Astrocyte (in vitro differentiated cells and primary cell): ENCODE measurements around the gene BNIP2. TPM values are rescaled to one million over a fixed set of nuclear protein-coding genes. Genes with fewer than 3 reads are reported as not detected.

Experiments used
- DNase-seq: peaks from one replicate; pipeline ENCODE4 v3.0.0-alpha.2; 2010; ENCODE audit warnings: low read depth
- FAIRE-seq: peaks from 2 replicates; lab custom pipeline; 2011; peaks lifted over from hg19 to GRCh38; lab: Jason Lieb, UNC
- H2AFZ ChIP-seq: 2 replicates; pipeline ENCODE4 v1.6.0; 2012; ENCODE audit warnings: low read depth, low read length, inconsistent platforms
- H3K27ac ChIP-seq: 2 replicates; pipeline ENCODE4 v1.5.1; 2011; ENCODE audit warnings: low read depth, low read length, inconsistent platforms
- H3K27me3 ChIP-seq: 2 replicates; pipeline ENCODE4 v1.6.0; 2011; ENCODE audit warnings: low read length, inconsistent platforms; ENCODE audit not compliant: insufficient read depth
- H3K36me3 ChIP-seq: 2 replicates; pipeline ENCODE4 v1.5.1; 2011; ENCODE audit warnings: low read length, inconsistent platforms; ENCODE audit not compliant: insufficient read depth
- H3K4me1 ChIP-seq: 2 replicates; pipeline ENCODE4 v1.5.1; 2011; ENCODE audit warnings: low read length, inconsistent platforms; ENCODE audit not compliant: insufficient read depth
- H3K4me2 ChIP-seq: 2 replicates; pipeline ENCODE4 v1.6.0; 2012; ENCODE audit warnings: low read length, inconsistent platforms
- H3K4me3 ChIP-seq: 2 replicates; pipeline ENCODE4 v1.5.1; 2011; ENCODE audit warnings: low read depth, mild to moderate bottlenecking, low read length, inconsistent platforms; ENCODE audit not compliant: insufficient read depth
- H3K79me2 ChIP-seq: 2 replicates; pipeline ENCODE4 v1.6.0; 2012; ENCODE audit warnings: mild to moderate bottlenecking, low read length, inconsistent platforms; ENCODE audit not compliant: insufficient read depth
- H3K9ac ChIP-seq: 2 replicates; pipeline ENCODE4 v1.6.0; 2012; ENCODE audit warnings: mild to moderate bottlenecking, low read length, inconsistent platforms
- H3K9me3 ChIP-seq: 2 replicates; pipeline ENCODE4 v1.5.1; 2012; ENCODE audit warnings: low read depth, mild to moderate bottlenecking, low read length, inconsistent platforms; ENCODE audit not compliant: insufficient read depth
- H4K20me1 ChIP-seq: 2 replicates; pipeline ENCODE4 v1.6.0; 2012; ENCODE audit warnings: low read length, inconsistent platforms; ENCODE audit not compliant: insufficient read depth
- H3K27ac Mint-ChIP-seq: one replicate; pipeline ENCODE4 v1.8.0; 2021; ENCODE audit warnings: mild to moderate bottlenecking, mixed read lengths; ENCODE audit not compliant: unreplicated experiment
- H3K27me3 Mint-ChIP-seq: one replicate; pipeline ENCODE4 v1.8.0; 2021; ENCODE audit warnings: low read depth, mixed read lengths; ENCODE audit not compliant: unreplicated experiment
- H3K36me3 Mint-ChIP-seq: one replicate; pipeline ENCODE4 v1.8.0; 2021; ENCODE audit warnings: low read depth, mixed read lengths; ENCODE audit not compliant: unreplicated experiment
- H3K4me1 Mint-ChIP-seq: one replicate; pipeline ENCODE4 v1.8.0; 2021; ENCODE audit warnings: low read depth, mixed read lengths; ENCODE audit not compliant: unreplicated experiment
- H3K4me3 Mint-ChIP-seq: one replicate; pipeline ENCODE4 v1.8.0; 2021; ENCODE audit warnings: mild to moderate bottlenecking, moderate library complexity, mixed read lengths; ENCODE audit not compliant: unreplicated experiment
- H3K9me3 Mint-ChIP-seq: one replicate; pipeline ENCODE4 v1.8.0; 2021; ENCODE audit warnings: mild to moderate bottlenecking, mixed read lengths; ENCODE audit not compliant: unreplicated experiment
- CTCF ChIP-seq: IDR thresholded peaks from 2 replicates; pipeline ENCODE4 v1.5.1; 2011; ENCODE audit warnings: low read depth, mild to moderate bottlenecking, inconsistent platforms, low read length, moderate library complexity; ENCODE audit not compliant: insufficient read depth
- EZH2 ChIP-seq: IDR thresholded peaks from 2 replicates; pipeline ENCODE4 v1.6.1; 2012; ENCODE audit warnings: mild to moderate bottlenecking, low read length, inconsistent platforms; ENCODE audit not compliant: insufficient read depth
- total RNA-seq: library from RNA; stranded (reverse); gene quantifications from 2 replicates; pipeline ENCODE4 v1.2.1, GENCODE V29; 2021

BNIP2 gene
- total RNA-seq, 1 donor from 2014 or later: 73.1 TPM

- no peaks in the 10 kb centered on the region for H3K9me3 Mint-ChIP-seq
- TF ChIP-seq CTCF: no peak
- TF ChIP-seq EZH2: no peak
- no peak overlapping the region for H3K27ac Mint-ChIP-seq
- no peak overlapping the region for H2AFZ ChIP-seq
- peaks cover 7% of the 10 kb centered on the region for H3K36me3 Mint-ChIP-seq
- H3K27ac ChIP-seq: no peak overlapping the region
- H3K9ac ChIP-seq: no peak overlapping the region
- peaks cover 13% of the 10 kb centered on the region for H4K20me1 ChIP-seq
- peaks cover 5% of the 10 kb centered on the region for H3K79me2 ChIP-seq
- no peaks in the 10 kb centered on the region for H3K9me3 ChIP-seq
- H3K4me1 ChIP-seq: peaks cover 2% of the 10 kb centered on the region
- H3K4me1 Mint-ChIP-seq: peaks cover 5% of the 10 kb centered on the region
- H3K27me3 ChIP-seq: no peaks in the 10 kb centered on the region
- FAIRE-seq: no peak
- H3K36me3 ChIP-seq: peaks cover 58% of the 10 kb centered on the region
- no peaks in the 10 kb centered on the region for H3K27me3 Mint-ChIP-seq
- no peak for DNase-seq
- no peak overlapping the region for H3K4me3 ChIP-seq
- H3K4me2 ChIP-seq: no peak overlapping the region
- no peak overlapping the region for H3K4me3 Mint-ChIP-seq
Observed at GRCh38 chr15:59674361-59674877, 14.7 kb downstream of the BNIP2 start.

- Mint-ChIP-seq H3K4me1 (no peaks in the 10 kb centered on the region), H3K27ac (no peak overlapping the region), H3K36me3 (peaks cover 2% of the 10 kb centered on the region), H3K4me3 (no peak overlapping the region), H3K27me3 (no peaks in the 10 kb centered on the region), H3K9me3 (no peaks in the 10 kb centered on the region)
- Histone ChIP-seq H4K20me1 (peaks cover 18% of the 10 kb centered on the region), H3K4me3 (no peak overlapping the region), H2AFZ (no peak overlapping the region), H3K27ac (no peak overlapping the region), H3K79me2 (no peaks in the 10 kb centered on the region), H3K4me2 (no peak overlapping the region), H3K9ac (no peak overlapping the region), H3K4me1 (peaks cover 2% of the 10 kb centered on the region), H3K27me3 (no peaks in the 10 kb centered on the region), H3K9me3 (no peaks in the 10 kb centered on the region), H3K36me3 (peaks cover 44% of the 10 kb centered on the region)
- FAIRE-seq: no peak
- no peak for DNase-seq
- TF ChIP-seq EZH2 (no peak), CTCF (no peak)
Observed at GRCh38 chr15:59668556-59668955, 20.6 kb downstream of the BNIP2 start.

- Mint-ChIP-seq H3K9me3 (no peaks in the 10 kb centered on the region), H3K4me1 (no peaks in the 10 kb centered on the region), H3K36me3 (peaks cover 7% of the 10 kb centered on the region), H3K4me3 (no peak overlapping the region), H3K27ac (no peak overlapping the region), H3K27me3 (no peaks in the 10 kb centered on the region)
- Histone ChIP-seq H2AFZ (no peak overlapping the region), H3K27ac (no peak overlapping the region), H3K4me2 (no peak overlapping the region), H3K4me1 (no peaks in the 10 kb centered on the region), H3K36me3 (peaks cover 35% of the 10 kb centered on the region), H3K9ac (no peak overlapping the region), H4K20me1 (peaks cover 7% of the 10 kb centered on the region), H3K27me3 (no peaks in the 10 kb centered on the region), H3K9me3 (no peaks in the 10 kb centered on the region), H3K79me2 (peaks cover under 1% of the 10 kb centered on the region), H3K4me3 (no peak overlapping the region)
- TF ChIP-seq EZH2 (no peak), CTCF (no peak)
- peak; percentile 47 for DNase-seq
- no peak for FAIRE-seq
Observed at GRCh38 chr15:59662260-59662659, 26.9 kb downstream of the BNIP2 start.
